Lower leg skin (tissue), 3 donors: ENCODE results near the gene IMMP2L.

ENCODE experiments used
- CTCF ChIP-seq, 3 donors: fragments of 450-650 bp; IDR thresholded peaks; one replicate each; pipeline ENCODE4 v1.5.1; 2016; ENCODE audit warnings: antibody characterized with exemption in 3 of 3, mild to moderate bottlenecking in 3 of 3, moderate library complexity in 2 of 3
- POLR2A ChIP-seq, 2 donors: fragments of 450-650 bp; IDR thresholded peaks; one replicate each; pipeline ENCODE4 v1.6.1; 2016 to 2017; ENCODE audit warnings: antibody characterized with exemption in 2 of 2, mild to moderate bottlenecking in 1 of 2, moderate library complexity in 1 of 2

GRCh38 chr7:111137296-111138192 is 424.7 kb downstream of the IMMP2L start:
- TF ChIP-seq POLR2A (IDR thresholded peaks at IDR 0.05) = no peak
- no peak for TF ChIP-seq CTCF (IDR thresholded peaks at IDR 0.05)
